Hematopoietic multipotent progenitor cell treated with erythropoietin and hydrocortisone succinate and interleukin-3 and kit ligand, for 15 days (in vitro differentiated cells): ENCODE results near the gene FAM227B.
"Not testable (repeated sequence)": the region's sequence is repeated elsewhere in the genome, so short reads cannot be mapped to it uniquely, and the experiment has no call there.

Source experiments
- DNase-seq: peaks from one replicate; pipeline ENCODE4 v3.0.0-alpha.2; 2015; ENCODE audit warnings: low spot score

Gene FAM227B

GRCh38 chr15:49494842-49495241 is 125.8 kb downstream of the FAM227B start:
- DNase-seq, result no peak

DNA sequence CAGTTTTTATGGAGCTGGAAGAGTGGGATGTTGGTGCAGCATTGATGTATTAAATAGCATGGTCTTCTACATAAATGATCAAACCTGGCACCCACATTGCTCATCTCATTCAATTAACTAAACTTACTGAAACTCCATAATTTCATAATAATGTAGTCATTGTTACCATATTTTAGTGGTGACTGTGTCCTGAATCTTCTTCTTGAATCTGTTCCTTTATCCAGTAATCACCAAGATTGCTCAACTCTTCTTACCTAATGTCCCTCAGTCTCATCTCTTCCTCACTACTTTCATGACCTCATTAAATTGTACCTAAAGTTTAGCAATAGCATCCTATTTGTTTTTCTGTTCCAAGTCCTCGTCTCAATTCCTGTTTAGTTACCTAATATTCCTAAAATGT is 127.8 kb downstream of the FAM227B start:
- DNase-seq, result no peak

- no peak for DNase-seq
These were observed 128.5 kb downstream of the FAM227B start for GRCh38 chr15:49492151-49492550.

GRCh38 chr15:49490966-49491365 is 129.7 kb downstream of the FAM227B start:
- no peak for DNase-seq

DNA sequence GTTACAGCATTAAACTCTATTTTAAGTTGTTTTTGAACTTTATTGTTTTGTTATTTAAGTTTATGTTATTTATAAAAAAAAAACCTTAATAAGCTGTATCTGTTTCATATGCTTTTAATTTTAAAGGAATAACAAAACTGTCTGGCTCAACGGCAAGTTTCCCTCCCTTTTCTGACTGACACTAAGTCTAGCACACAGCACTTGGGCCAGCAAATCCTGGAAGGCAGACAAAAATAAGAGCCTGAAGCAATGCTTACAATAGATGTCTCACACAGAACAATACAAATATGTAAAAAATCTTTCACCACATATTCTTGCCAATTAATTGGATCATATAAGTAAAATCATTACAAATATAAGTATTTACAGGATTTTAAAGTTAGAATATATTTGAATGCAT is 135.2 kb downstream of the FAM227B start:
- not testable (repeated sequence) for DNase-seq

DNA sequence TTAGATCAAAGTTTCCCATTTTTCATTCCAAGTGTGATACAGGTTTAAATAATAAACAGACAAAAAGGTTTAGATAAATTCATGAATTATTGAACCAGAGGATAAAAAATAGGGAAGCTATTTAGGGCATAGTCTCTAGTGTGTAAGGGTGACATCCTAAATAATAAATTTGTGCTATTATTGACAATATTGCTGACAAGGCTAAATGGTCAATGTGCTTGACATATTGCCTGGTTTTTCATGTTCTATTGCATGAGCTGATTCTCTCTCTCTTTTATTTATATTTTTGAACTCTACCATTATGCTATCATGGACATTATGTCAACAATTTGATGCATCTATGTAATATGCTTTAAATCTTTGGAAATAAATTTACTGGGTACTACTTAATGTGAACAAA is 141.6 kb downstream of the FAM227B start:
- DNase-seq, result not testable (repeated sequence)

DNA sequence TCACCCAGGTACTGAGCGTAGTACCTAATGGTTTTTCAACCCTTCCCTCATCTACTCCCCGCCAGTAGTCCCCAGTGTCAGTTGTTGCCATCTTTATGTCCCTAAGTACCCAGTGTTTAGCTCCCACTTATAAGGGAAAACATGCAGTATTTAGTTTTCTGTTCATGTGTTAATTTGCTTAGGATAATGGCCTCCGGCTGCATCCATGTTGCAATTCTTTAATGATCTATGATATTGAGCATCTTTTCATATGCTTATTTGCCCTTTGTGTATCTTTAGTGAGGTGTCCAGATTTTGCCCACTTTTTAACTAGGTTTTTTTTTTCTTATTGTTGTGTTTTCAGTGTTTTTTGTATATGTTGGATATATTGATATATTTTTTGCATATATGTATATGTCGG is 142.6 kb downstream of the FAM227B start:
- DNase-seq, result not testable (repeated sequence)

DNA sequence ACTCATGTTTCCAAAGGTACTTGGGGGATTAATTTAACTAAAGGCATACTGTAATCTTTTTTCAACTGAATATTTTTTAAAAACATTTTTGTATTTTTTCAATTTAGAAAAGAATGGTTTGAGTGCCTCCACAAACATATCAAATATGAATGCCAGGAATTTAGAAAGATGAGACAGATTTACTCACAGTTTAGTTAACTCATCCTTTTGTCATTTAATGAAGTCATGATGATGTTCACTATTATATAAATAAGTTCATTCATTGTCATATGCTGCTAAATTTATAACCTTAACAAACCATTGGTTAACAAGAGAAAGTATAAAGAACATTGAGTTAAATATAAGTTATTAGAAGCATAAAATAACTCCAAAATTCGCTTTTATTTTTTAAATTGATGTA is 147.6 kb downstream of the FAM227B start:
- DNase-seq, result no peak

DNA sequence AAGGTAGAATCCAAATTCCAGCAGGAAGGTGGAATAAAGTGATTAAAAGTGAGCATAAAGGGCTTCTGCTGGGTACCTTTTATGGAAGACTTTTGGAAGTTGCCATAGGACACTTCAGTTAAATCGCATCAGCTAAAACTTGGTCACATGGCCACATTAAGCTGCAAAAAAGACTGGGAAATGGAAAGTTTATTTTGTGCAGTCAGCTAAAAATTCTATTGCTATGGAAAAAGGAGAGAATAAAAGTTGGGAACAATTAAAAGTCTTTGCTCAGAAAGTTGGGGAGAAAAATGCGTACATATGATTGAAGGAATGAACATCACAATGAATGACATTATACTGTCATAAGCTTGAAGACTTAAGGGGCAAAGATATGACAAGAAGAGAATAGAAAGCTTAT is 148.3 kb downstream of the FAM227B start:
- no peak for DNase-seq

- DNase-seq, result no peak
These were observed 148.9 kb downstream of the FAM227B start for GRCh38 chr15:49471733-49472132.

DNA sequence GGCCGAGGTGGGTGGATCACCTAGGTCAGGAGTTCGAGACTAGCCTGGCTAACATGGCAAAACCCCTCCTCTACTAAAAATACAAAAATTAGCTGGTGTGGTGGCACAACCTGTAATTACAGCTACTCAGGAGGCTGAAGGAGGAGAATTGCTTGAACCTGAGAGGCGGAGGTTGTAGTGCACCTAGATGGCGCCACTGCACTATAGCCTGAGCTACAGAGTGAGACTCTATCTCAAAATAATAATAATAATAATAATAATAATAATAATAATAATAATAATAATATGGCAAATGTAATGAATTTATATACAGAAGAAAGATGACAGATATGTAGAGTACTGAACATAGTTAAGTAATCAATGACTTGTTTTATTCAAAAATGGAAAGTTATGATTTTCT is 149.4 kb downstream of the FAM227B start:
- peak; percentile 21 for DNase-seq

- no peak for DNase-seq
These were observed 152.2 kb downstream of the FAM227B start for GRCh38 chr15:49468481-49468839.

- DNase-seq, result no peak
These were observed 152.7 kb downstream of the FAM227B start for GRCh38 chr15:49467746-49468480.

GRCh38 chr15:49466119-49466518 is 154.5 kb downstream of the FAM227B start:
- no peak for DNase-seq

DNA sequence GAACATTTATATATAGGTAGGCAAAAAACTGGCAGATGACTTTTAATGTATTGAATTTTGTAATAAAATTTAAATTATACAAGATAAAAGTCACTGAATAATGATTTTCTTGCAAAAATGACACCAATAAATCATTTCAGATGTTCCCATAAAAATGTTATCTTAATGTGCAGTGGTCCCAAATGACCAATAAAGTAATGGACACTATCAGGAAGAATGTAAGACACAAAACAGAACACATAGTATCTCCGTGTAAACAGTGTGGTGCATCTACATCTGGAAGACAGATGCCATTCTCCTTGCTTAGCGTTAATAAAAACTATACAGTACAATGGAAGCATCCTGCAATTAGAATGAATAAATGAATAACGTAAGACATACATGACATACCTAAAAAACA is 156.1 kb downstream of the FAM227B start:
- DNase-seq, result no peak

DNA sequence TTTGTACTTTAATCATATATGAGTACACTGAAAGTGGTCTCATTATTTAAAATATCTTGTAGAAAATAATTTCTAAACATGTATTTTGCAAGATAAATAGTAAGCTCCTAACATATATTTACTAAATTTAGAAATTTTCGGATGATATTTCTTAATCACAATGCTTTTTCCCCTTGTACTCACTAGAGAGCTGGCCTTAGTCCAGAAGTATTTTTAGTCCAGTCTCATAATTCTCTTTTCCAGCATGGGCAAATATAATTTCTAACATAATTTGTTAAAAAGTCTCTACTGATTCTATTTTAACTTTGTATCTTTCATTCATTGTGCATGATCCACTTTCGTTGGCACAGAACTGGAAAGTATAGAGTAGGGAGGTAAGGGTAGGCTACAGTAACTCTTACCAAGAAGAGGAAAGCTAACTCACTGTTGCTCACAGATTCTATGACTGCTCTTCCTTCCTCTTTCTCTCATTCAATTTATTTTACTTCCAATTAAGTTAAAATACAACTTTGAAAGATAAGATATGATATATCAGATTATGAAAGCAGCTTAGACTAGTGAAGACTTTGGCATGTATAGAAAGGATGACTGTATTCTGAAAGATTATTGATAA is 158.3 kb downstream of the FAM227B start:
- DNase-seq, result no peak

DNA sequence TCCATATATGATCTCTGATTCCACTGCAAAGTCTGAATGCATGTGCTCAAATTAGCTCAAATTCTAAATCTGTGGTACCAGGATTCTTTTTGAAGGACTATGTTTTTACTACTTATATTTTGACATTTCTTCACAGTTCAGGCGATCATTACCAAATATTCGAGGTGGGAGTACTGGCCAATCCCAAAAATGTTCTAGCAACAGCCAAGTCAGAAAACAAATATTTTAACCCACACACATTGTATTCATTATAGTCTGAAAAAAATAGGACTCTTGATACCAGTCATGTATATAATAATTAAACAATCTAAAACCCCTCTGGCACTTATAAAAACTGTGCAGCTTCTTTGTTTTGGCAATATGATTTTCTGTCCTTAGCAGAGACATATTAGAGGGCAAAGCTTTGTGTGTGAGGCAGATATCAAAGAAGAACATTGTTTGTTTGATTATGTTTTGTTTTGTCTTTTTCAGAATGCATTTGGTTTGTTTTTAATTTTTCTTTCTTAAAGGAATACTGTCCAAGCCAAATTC is 160.1 kb downstream of the FAM227B start:
- DNase-seq, result no peak

DNA sequence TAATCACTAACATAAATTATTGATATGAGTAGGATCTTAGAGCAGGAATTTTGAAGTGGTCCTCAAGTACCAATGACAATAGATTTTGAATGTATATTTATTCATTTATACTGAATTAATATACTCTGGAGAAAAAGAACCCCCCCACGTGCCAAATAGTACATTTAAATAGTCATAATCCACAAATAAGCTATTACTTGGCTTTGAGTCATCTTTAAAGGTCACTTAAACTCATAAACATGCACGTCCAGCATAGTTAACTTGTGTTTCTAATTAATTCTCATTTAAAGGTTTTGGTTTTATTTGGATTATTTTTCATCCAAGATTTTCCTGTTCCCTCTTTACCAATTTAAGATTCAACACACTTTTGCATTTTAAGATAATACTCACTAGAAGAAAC is 162.5 kb downstream of the FAM227B start:
- no peak for DNase-seq

DNA sequence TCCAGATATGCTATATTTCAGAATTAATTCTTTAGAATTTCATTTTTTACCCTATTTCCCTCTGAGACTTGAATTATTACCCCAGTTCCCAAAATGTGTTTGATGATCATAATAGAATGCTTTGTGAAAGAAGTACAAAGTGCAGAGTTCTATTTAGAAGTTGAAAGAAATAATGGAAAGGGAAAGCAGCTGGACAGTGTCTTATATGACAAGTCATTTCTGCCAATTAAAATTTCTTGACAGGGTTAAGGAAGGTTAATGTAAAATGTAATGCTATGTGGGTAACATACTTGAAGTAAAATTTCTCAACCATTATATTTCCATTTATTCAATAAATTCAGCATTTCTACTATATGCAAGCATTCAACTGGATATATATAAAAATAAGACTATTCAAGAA is 164.5 kb downstream of the FAM227B start:
- no peak for DNase-seq

DNA sequence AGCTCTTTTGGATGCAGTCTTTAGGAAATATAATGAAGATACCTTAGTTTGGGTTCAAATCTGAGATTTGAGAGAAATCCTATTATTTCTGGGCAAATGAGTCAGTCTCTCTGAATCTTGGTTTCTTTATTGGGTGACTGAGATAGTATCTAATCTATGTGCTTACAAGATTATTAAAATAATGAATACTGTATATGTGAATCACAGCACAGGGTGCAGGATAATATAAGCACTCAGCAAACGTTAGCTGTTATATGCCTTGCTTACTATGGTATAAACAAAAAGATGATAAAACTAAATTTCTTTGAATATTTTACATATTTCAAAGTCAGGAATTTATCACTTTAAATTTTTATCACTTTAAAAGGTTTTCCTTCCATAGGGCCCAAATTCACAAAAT is 168.0 kb downstream of the FAM227B start:
- DNase-seq, result no peak

DNA sequence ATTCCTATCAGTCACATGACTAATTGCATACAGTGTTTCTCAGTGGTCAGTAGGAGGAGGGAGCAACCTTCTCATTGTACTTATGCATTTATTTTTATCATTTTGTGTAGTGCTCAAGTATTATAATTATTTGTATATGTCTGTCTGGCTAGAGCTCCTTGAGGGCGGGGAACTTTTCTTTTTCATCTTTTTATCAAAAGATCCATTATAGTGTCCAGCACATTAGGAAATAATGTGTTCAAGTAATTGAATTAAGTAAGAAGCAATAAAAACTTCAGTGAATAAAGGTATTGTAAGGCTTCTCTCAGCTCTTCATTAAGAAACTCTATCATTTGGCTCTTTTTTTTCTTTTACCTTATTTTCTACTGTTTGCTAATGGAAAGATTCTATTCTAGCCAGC is 178.8 kb downstream of the FAM227B start:
- DNase-seq, result no peak

DNA sequence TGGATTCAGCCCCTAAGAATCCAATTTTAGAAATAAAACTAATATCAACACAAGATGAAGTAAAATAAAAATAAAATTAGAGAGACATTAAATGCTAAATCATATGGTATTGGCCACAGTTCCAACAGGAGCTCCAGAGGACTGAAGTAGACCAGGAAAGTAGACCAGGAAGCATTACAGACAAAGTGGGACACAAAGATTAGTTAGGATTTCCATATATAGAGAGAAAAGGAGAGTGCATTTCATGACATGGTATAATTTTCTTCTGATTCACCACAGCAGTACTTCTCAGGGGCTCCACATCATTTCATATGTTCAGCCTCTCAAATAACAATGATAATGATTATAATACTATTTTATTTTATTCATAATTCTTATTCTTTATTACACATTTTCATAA is 179.3 kb downstream of the FAM227B start:
- DNase-seq, result no peak

- DNase-seq, result no peak
These were observed 180.8 kb downstream of the FAM227B start for GRCh38 chr15:49439678-49440395.
